ENCODE measurements around the gene KAT2B.
"Not testable (repeated sequence)": the region's sequence is repeated elsewhere in the genome, so short reads cannot be mapped to it uniquely, and the experiment has no call there.

Gene KAT2B

DNA sequence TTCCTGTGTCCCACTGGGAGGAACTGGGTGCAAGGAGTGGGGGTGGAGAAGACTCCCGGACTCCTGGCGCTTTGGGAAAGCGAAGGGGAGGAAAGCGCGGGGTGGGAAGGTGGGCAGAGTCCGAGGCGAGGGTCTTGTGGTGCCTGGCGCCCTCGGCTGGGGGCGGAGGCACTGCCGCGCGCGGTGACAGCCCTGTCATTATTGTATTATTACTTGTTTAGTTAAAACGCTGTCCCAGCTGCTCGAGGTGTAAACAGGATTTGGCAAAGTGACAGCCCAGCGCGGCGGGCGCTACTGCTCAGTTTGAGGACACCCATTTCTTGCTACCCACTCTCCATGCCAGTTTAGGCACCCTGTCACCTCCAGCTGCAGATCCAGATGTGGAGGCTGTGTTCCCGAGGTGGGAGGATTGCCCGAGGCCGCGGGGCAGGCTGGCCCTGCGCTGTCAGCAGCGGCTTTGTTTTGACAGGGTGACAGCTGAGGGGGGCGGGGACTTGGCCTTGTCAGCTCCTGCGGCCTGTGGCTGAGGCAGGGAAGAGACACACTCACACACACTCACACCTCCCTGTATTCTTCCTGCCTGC lies 1.0 kb downstream of the KAT2B start:
- DNase-seq (ENCODE audit: low read depth in 2 of 2), result peak; percentile 47 to 54

- no peak for DNase-seq (ENCODE audit: low read depth in 2 of 2)
Observed at GRCh38 chr3:20042331-20042730, 2.1 kb downstream of the KAT2B start.

DNA sequence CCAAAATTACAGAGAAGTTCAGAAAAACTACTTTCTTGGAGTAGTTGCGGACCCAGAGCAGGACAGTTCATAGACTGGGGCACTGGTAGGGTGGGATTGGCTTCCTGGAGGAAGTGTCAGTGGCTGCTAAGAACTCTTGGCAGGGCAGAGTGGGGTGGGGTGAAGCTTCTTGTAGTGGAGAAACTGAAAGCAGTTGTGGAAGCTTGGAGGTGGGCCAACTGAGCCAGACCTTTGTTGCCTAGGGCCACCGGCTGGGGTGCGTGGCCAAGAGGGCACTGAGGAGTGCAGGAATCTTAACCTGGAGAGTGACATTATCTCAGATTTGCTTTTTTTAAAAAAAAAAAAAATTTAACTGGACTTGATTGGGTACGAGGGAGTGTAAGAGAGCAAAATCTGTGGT lies 3.1 kb downstream of the KAT2B start:
- DNase-seq (ENCODE audit: low read depth in 2 of 2), result no peak

DNA sequence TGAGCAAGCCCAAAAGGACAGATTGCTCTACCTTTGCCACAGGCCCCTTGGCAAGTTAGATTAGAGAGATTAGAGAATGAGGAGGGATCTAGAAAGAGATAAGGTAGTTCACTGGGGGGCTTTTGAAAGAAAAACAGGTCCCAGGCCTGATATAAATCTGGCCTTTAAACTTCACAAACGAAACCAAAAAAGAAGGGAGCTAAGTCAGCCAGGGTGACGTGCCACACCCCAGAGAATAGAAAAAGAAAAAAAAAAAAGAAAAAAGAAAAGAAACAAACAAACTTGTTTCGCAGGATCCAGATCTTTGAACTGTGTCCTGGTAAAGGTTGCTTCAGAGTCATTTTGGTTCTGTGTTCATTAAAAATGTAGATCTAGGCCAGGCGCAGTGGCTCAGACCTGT lies 3.6 kb downstream of the KAT2B start:
- no peak for DNase-seq (ENCODE audit: low read depth in 2 of 2)

- DNase-seq (ENCODE audit: low read depth in 2 of 2), result not testable (repeated sequence)
Observed at GRCh38 chr3:20045141-20045540, 4.9 kb downstream of the KAT2B start.

GRCh38 chr3:20046556-20046955 lies 6.3 kb downstream of the KAT2B start:
- no peak for DNase-seq (ENCODE audit: low read depth in 2 of 2)

DNA sequence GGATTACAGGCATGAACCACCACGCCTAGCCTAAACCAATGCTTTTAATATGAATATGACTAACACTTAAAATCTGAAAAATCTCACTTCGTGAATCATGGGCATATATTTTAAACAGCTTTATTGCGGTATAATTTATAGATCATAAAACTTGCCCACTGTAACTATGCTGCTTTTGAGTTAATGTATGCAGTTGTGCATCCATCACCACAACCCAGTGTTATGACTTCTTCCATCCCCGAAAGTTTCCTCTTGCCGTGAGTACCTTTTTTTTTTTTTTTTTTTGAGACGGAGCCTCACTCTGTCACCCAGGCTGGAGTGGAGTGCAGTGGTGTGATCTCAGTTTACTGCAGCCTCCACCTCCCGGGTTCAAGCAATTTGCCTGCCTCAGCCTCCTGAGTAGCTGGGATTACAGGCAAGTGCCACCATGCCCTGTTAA lies 7.1 kb downstream of the KAT2B start:
- DNase-seq (ENCODE audit: low read depth in 2 of 2), result no peak

DNA sequence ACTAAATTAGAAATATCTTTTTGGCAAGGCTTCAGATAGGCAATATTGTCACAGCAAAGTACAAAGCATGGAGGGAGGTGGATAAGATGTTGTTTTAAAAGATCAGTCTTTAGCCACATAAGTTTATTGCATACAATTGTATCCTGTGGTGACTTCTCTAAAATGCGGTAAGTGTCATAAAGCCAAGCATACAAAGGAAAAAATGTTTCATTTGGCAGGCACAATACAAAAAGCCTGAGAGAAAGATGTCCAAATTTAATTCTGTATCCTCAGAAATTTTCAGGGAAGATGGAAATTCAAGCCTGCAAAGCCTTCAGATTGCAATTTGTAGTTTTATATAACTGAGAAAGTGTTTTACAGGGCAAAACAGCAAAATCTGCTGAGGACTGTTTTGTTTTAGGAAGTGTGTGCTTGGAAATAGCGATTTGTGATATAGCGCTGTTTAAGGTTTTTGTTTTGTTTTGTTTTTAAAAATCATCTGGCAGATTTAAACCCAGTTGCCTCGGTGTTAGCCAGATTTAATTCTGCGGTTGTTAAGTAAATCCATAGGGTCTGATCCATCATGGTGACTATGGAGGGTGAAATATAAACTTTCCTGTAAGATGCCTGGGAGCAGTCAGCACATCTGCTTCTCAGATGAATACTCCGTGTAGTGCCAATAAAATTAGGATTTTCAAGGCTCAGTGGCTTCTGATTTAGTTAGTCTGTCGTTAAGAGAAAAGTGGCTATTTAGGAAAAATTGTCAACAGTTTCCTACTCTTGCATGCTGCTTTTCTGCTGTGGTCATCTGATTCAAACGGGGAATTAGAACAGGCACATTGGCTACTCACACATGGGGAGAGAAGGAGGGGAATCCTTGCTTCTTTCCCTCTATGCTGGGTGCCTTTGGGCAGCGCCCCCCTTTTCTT lies 8.0 kb downstream of the KAT2B start:
- no peak for DNase-seq (ENCODE audit: low read depth in 2 of 2)

DNA sequence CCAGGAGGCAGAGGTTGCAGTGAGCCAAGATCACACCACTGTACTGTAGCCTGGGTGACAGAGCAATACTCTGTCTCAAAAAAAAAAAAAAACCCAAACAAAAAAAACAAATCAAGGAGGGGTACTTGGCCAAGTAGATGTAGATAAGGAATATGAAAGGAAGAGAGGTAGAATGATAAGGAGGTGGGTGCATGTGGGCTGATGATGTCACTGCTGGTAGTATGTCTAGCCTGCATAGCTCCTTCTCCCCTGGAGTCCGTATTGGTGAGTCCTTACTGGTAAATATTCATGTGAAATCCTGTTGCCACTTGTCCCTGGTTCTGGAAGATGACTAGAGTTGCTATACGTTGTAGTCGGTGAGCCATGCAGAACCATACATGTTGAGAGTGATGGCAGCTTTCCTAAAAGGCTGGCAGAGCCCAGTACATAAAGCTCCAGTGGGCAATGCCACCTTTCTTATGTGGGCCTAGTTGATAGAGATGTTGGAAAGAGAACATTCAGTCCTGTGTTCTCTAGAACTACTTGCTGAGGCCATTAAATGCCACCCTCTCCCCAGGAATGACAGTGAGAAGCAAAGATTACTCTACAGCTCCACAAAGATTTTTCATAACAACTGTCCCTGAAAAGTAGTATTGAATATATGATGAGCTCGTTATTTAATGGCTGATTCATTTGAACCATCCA lies 11.0 kb downstream of the KAT2B start:
- no peak for DNase-seq (ENCODE audit: low read depth in 2 of 2)

GRCh38 chr3:20052851-20053250 lies 12.6 kb downstream of the KAT2B start:
- DNase-seq (ENCODE audit: low read depth in 2 of 2), result no peak

DNA sequence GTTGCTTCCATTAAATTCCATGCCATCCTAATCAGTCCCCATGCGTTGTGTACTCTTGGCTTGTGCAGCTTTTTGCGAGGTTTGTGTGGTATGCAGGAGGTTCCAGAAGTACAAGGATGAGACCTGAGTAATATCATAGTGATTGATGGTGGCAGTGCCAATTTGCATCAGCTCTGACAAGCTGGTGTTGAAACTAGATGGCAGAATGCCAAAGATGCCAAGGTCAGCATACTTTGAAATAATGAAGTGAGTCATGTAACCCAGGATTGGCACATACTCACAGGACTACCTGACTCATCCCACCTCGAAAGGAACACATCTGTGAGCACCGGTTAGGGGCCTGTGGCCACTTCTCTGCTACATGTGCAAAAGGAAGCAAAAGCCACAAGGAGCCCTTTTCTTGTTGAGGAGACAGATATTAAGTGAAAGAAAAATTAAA lies 14.3 kb downstream of the KAT2B start:
- peak in 1 of 2 donors; percentile 38 for DNase-seq (ENCODE audit: low read depth in 2 of 2)

DNA sequence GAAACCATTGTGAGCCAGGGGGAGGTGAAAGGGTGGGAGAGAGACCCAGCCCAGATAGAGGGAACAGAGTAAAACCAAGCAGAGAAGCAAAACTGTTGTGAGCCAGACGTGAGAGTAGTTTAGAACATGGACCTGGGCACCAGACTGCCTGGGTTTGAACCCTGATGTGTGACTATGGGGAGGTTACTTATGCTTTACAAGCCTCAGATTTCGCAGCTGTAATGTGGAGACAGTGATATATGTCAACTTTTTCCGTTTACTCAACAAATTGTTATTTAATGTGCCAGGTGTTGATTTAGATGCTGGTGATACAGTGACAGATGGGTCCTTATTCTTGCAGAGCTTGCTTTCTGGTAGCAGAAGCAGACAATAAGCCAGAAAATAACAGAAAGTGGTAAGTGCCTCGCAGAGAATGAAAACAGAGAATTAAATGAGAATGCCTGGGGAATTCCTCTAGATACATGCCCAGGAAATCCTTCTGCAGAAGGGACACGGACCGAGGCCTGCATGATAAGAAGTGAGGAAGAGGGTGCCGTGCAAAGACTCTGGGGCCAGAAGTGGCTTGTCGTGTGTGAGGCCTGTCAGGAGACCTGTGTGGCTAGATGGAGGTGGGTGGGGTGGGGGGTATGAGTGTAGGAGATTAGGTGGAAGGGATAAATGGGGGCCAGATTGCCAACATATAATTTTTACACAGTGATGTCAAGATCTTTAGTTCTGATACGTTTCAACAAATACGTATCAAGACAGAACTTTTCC lies 15.0 kb downstream of the KAT2B start:
- DNase-seq (ENCODE audit: low read depth in 2 of 2), result no peak

GRCh38 chr3:20055842-20056241 lies 15.6 kb downstream of the KAT2B start:
- DNase-seq (ENCODE audit: low read depth in 2 of 2), result no peak

GRCh38 chr3:20056725-20057611 lies 16.7 kb downstream of the KAT2B start:
- no peak for DNase-seq (ENCODE audit: low read depth in 2 of 2)

- no peak for DNase-seq (ENCODE audit: low read depth in 2 of 2)
Observed at GRCh38 chr3:20057612-20058180, 17.4 kb downstream of the KAT2B start.

- DNase-seq (ENCODE audit: low read depth in 2 of 2), result no peak
Observed at GRCh38 chr3:20059929-20060328, 19.7 kb downstream of the KAT2B start.

GRCh38 chr3:20060974-20061685 lies 20.9 kb downstream of the KAT2B start:
- no peak for DNase-seq (ENCODE audit: low read depth in 2 of 2)

GRCh38 chr3:20062996-20063395 lies 22.8 kb downstream of the KAT2B start:
- DNase-seq (ENCODE audit: low read depth in 2 of 2), result no peak

GRCh38 chr3:20064387-20064786 lies 24.1 kb downstream of the KAT2B start:
- DNase-seq (ENCODE audit: low read depth in 2 of 2), result no peak
